HUES64 (cell line): ENCODE data around the gene CHN1. TPM values are rescaled to one million over a fixed set of nuclear protein-coding genes. Genes with fewer than 3 reads are reported as not detected.

ENCODE experiments used
- H3K27ac ChIP-seq: 2 replicates; pipeline ENCODE4 v1.7.0; 2013; ENCODE audit warnings: low read depth, low read length, inconsistent platforms
- H3K27me3 ChIP-seq: 2 replicates; pipeline ENCODE4 v1.6.1; 2013; ENCODE audit warnings: mild to moderate bottlenecking, low read length; ENCODE audit not compliant: insufficient read depth
- H3K36me3 ChIP-seq: 2 replicates; pipeline ENCODE4 v1.6.1; 2013; ENCODE audit warnings: mild to moderate bottlenecking, low read length; ENCODE audit not compliant: insufficient read depth
- H3K4me1 ChIP-seq: 2 replicates; pipeline ENCODE4 v1.6.1; 2013; ENCODE audit warnings: mild to moderate bottlenecking, low read length, moderate library complexity; ENCODE audit not compliant: insufficient read depth
- H3K4me3 ChIP-seq: 2 replicates; pipeline ENCODE4 v1.5.1; 2013; ENCODE audit warnings: mild to moderate bottlenecking, low read length, moderate library complexity
- H3K9ac ChIP-seq: 2 replicates; pipeline ENCODE4 v1.6.1; 2013; ENCODE audit warnings: mild to moderate bottlenecking, low read depth, low read length
- H3K9me3 ChIP-seq: 2 replicates; pipeline ENCODE4 v1.6.1; 2013; ENCODE audit warnings: low read depth, low read length; ENCODE audit not compliant: insufficient read depth
- WGBS: fragments of 150-250, 120-280 bp; methylation state at CpG from one replicate; pipeline ENCODE4 v1.1.7; 2013; ENCODE audit warnings: missing lambda C conversion rate; 5-methylcytosine and 5-hydroxymethylcytosine counted together
- polyA plus RNA-seq, 2 experiments: library from polyadenylated mRNA; stranded (reverse); fragments of 50-300 nt; gene quantifications; one replicate each; pipeline ENCODE4 v1.2.3, GENCODE V29; 2013

CHN1 gene, protein sequence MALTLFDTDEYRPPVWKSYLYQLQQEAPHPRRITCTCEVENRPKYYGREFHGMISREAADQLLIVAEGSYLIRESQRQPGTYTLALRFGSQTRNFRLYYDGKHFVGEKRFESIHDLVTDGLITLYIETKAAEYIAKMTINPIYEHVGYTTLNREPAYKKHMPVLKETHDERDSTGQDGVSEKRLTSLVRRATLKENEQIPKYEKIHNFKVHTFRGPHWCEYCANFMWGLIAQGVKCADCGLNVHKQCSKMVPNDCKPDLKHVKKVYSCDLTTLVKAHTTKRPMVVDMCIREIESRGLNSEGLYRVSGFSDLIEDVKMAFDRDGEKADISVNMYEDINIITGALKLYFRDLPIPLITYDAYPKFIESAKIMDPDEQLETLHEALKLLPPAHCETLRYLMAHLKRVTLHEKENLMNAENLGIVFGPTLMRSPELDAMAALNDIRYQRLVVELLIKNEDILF
- 40.0 TPM for polyA plus RNA-seq (2013, experiment 1 of 2)
- polyA plus RNA-seq (2013, experiment 2 of 2): 36.6 TPM

DNA sequence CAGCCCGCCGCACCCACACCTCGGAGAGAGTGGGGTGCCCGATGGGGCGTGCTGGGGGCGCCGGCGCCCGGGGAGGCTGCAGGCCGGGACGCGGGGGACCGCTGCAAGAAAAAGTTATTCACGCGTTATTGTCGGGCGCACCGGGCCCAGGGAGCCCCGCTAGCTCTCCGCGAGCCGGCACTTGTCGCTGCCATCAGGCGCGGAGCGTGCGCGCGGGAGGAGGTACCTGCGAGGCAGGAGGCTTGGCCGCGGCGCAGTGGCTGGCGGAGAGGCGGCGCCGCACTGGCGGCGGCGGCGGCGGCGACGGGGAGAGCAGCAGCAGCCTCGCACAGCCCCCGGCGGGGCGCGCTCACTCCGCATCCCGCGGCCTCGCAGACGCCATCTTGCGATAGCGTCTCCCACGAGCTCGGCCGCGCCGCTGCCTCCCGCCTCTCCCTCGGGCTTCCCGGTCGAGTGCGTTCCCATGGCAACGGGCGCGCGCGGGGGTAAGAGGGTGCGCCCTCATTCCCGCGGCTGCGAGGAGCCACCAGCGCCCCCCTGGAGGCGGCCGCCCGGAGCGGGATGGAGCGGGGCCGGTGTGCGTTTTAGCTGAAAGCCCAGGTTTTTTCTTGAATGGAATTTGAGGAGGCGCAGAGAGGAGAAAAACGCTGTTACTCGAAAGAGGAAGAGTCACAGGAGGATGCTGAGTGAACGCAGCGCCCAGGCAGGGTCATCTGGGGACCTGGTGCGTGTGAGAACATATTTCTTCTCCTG is at the start of gene CHN1:
CHN1 (minus strand) TSS at position 402 of the 753 bp plus-strand sequence. CDS start 469 bp downstream, outside the sequence.
- Histone ChIP-seq H3K27ac (peak within 1 kb of the TSS; percentile 92), H3K4me1 (peaks cover 50% of the 10 kb centered on the region), H3K9ac (peak within 1 kb of the TSS; percentile 95), H3K4me3 (peak within 1 kb of the TSS; percentile 92), H3K9me3 (no peaks in the 10 kb centered on the region), H3K36me3 (no peaks in the 10 kb centered on the region), H3K27me3 (no peaks in the 10 kb centered on the region)
- under 1% methylated on average over 89 of the region's 89 CpGs for WGBS

DNA sequence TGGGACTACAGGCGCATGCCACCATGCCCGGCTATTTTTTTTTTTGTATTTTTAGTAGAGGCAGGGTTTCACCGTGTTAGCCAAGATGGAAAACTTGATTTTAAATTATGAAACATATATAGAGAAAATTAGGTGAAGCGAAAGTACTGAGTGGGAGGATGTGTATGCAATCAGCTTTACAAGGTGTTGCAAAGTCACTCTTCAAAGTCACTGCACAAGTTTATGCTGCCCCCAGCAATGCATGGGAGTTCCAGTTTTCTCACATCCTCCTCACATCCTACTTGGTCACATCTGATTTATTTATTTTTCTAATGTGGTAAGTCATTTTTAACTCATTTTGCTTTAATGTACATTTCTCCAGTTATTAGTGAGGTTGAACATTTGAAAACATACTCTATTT is 49.2 kb upstream of the CHN1 start:
- no peak overlapping the region for H3K4me3 ChIP-seq
- no peaks in the 10 kb centered on the region for H3K36me3 ChIP-seq
- 100% methylated on average over 2 of the region's 4 CpGs for WGBS
- H3K9ac ChIP-seq: no peak overlapping the region
- H3K9me3 ChIP-seq: no peaks in the 10 kb centered on the region
- H3K27me3 ChIP-seq: no peaks in the 10 kb centered on the region
- no peak overlapping the region for H3K27ac ChIP-seq
- peaks cover 18% of the 10 kb centered on the region for H3K4me1 ChIP-seq

DNA sequence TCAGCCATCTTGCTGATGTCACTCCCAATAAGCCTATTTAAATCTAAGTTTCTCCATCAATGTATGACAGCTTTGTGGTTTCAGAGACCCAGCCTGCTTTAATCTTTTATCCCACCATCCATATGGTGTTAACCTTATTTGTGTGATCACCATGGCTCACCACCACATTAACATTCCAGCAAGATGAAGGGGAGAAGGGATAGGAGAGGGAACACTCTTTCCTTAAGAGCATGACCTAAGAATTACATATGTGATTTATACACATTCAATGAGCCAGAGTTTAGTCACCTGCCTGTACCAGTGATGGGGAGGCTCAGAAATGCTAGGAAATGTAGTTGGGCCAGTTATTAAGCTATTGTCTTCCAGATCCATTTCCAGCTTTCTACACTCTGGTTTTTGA is 44.5 kb upstream of the CHN1 start:
- Histone ChIP-seq H3K9ac (no peak overlapping the region), H3K4me1 (no peaks in the 10 kb centered on the region), H3K9me3 (no peaks in the 10 kb centered on the region), H3K36me3 (no peaks in the 10 kb centered on the region), H3K27me3 (no peaks in the 10 kb centered on the region), H3K27ac (no peak overlapping the region), H3K4me3 (no peak overlapping the region)

DNA sequence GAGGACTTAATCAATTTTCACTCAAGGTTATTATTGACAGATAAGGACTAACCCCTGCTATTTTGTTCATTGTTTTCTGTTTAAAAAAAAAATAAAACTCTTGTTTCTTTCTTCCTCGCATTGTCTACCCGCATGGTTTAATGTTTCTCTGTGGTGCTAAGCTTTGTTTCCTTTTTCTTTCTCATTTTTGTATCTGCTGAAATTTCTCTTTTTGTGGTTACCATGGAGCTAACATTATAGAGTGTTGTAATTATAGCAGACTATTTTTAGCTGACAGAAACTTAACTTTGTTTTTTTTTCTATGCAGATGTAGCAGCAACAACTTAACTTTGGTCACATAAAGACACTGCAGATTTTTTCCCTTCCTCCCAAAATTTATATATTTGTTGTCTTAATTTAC is 43.1 kb upstream of the CHN1 start:
- no peaks in the 10 kb centered on the region for H3K4me1 ChIP-seq
- H3K4me3 ChIP-seq: no peak overlapping the region
- no peak overlapping the region for H3K9ac ChIP-seq
- H3K27me3 ChIP-seq: no peaks in the 10 kb centered on the region
- H3K36me3 ChIP-seq: no peaks in the 10 kb centered on the region
- whole genome bisulfite sequencing: 100% methylated on average over 2 of the region's 2 CpGs
- H3K9me3 ChIP-seq: no peaks in the 10 kb centered on the region
- no peak overlapping the region for H3K27ac ChIP-seq

DNA sequence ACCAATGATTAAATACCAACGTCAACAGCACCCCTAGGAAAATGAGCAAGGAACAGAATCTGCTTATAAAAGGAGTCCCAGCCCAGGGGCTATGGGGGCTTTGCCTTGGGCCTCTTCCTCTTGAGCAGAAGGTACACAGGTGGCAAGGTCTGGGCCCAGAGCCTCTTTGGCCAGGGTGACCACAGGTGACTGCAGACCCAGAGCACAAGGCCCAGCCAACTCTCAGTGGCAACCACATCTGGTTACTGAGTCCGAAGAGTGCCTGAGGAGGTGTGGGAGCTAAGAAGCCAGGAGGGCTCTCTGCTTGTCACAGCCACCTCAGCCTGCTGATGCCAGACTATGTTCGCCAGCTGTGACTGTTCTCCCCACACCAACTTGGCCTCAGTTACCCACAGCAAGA is 34.3 kb upstream of the CHN1 start:
- H3K27ac ChIP-seq: no peak overlapping the region
- no peak overlapping the region for H3K9ac ChIP-seq
- no peaks in the 10 kb centered on the region for H3K9me3 ChIP-seq
- H3K4me3 ChIP-seq: no peak overlapping the region
- H3K27me3 ChIP-seq: no peaks in the 10 kb centered on the region
- no peaks in the 10 kb centered on the region for H3K36me3 ChIP-seq
- WGBS: 92% methylated on average over 3 of the region's 3 CpGs
- H3K4me1 ChIP-seq: no peaks in the 10 kb centered on the region

DNA sequence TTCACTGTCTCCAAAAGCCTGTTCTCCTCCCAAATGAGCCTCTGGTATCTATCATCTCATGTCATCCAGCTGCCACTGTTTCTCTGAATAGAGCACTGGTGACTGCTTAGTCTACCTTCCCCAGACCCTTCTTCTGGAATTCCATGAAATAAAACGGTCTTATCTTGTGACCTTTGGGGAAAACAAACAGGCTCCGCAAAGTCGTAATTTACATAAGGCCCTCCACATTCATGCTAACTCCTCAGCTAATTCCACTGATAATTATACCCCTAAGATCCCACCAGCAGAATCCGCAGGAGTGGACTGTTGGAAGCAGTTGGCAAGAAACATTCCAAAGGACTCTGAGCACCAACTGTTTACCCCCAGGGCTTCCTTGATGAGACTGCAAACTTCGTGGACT is 33.9 kb upstream of the CHN1 start:
- Histone ChIP-seq H3K27ac (no peak overlapping the region), H3K36me3 (no peaks in the 10 kb centered on the region), H3K9me3 (no peaks in the 10 kb centered on the region), H3K9ac (no peak overlapping the region), H3K27me3 (no peaks in the 10 kb centered on the region), H3K4me3 (no peak overlapping the region), H3K4me1 (no peaks in the 10 kb centered on the region)
- WGBS: 86% methylated on average over 5 of the region's 5 CpGs

DNA sequence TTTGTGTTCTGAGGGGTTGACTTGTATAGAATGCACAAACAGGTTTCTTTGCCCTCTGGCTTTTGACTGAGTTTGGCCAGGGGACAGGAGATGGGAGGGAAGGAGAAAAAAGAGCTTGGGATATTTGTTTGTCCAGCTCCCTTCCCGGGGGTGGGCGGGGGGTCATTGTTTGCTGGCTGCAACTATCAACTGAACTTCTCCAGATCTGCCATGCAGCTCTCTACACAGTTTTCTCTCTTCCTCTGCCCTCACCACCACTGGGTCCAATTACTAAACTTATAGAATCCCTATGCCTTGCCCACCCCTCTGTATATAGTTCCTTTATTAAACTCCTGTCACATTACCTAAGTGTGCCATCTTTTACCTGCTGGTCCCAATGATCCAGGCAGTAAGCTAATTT is 32.8 kb upstream of the CHN1 start:
- Histone ChIP-seq H3K9ac (no peak overlapping the region), H3K4me3 (no peak overlapping the region), H3K27me3 (no peaks in the 10 kb centered on the region), H3K9me3 (no peaks in the 10 kb centered on the region), H3K27ac (no peak overlapping the region), H3K4me1 (no peaks in the 10 kb centered on the region), H3K36me3 (no peaks in the 10 kb centered on the region)
- WGBS: 90% methylated on average over 2 of the region's 2 CpGs

DNA sequence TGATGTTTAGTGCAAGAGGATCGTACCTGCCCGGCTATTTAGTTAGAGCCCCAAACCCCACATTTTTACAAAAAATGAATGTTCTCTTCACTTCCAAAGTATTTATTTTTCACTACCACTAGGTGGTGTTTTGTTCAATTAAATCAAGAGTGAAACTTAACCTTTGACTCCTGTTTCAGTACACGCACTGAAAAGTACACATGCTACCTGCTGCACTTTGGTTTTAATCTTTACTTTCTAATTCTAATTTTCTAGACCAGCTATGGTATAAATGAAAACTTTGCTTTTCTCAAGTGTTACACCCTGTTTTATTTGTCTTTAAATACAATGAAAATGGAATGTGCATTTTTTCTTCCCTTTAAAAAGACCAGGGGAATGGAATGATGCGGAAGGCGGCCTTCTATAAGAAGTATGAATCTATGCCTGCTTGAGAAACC is 31.4 kb upstream of the CHN1 start:
- no peak overlapping the region for H3K9ac ChIP-seq
- H3K27ac ChIP-seq: no peak overlapping the region
- 58% methylated on average over 3 of the region's 5 CpGs for WGBS
- no peaks in the 10 kb centered on the region for H3K36me3 ChIP-seq
- H3K9me3 ChIP-seq: no peaks in the 10 kb centered on the region
- H3K4me1 ChIP-seq: no peaks in the 10 kb centered on the region
- H3K4me3 ChIP-seq: no peak overlapping the region
- H3K27me3 ChIP-seq: no peaks in the 10 kb centered on the region

DNA sequence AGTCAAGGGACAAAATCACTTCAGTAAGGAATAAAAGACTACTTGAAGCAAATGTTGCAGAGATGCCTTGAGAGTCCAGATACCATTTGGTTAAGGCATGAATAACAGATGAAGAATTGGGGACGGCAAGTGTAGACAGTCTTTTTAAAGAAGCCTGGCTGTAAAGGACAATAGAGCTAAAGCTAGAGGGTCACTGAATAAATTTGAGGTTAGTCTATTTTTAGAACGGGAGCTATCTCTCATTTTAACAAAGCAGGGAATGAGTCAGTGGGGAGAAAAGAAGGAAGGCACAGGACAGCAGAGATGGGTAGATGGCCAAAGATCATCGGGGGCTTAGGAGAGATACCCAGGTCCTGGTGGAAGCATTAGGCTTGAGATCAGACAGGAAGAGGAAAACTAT is 30.6 kb upstream of the CHN1 start:
- Histone ChIP-seq H3K27me3 (no peaks in the 10 kb centered on the region), H3K9me3 (no peaks in the 10 kb centered on the region), H3K36me3 (no peaks in the 10 kb centered on the region), H3K9ac (no peak overlapping the region), H3K27ac (no peak overlapping the region), H3K4me3 (no peak overlapping the region), H3K4me1 (no peaks in the 10 kb centered on the region)
- 70% methylated on average over 3 of the region's 3 CpGs for WGBS

DNA sequence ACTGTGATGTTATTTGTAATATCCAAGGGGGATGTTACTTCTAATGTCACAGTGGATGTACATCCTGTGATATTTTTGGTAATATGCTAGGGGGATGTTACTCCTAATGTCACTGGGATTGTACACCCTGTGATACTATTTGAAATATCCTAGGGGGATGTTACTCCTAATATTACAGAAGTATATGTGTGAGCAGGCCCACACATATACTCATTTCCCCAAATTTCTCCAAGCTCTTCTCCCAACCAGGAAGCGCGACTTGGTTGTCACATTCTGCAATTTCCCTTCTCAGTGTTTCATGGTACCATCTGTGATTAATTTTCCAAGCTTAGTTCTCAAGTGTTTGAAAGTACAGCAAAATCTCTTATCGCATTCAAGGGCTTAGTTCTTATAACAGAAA is 29.5 kb upstream of the CHN1 start:
- Histone ChIP-seq H3K4me3 (no peak overlapping the region), H3K9me3 (no peaks in the 10 kb centered on the region), H3K27ac (no peak overlapping the region), H3K4me1 (no peaks in the 10 kb centered on the region), H3K27me3 (no peaks in the 10 kb centered on the region), H3K9ac (no peak overlapping the region), H3K36me3 (no peaks in the 10 kb centered on the region)
- 93% methylated on average over 3 of the region's 3 CpGs for WGBS
